Common myeloid progenitor, CD34-positive (primary cell): ENCODE measurements around the gene TXNDC8.

Source experiments
- CTCF ChIA-PET: fragments of 350-600 bp; sonication (Branson Sonifier 250); formaldehyde crosslinking; loops from one replicate; lab custom pipeline; 2021; ENCODE audit warnings: antibody characterized with exemption; lab: Charles Lee
- POLR2A ChIA-PET: fragments of 350-600 bp; sonication (Branson Sonifier 250); formaldehyde crosslinking; loops from one replicate; lab custom pipeline; 2021; ENCODE audit warnings: antibody characterized with exemption; lab: Charles Lee
- DNase-seq, 3 donors: peaks; one replicate each; pipeline versions ENCODE4 v3.0.0 to v3.0.0-alpha.2; 2013
- H3K27ac ChIP-seq, 2 experiments: 1 replicate in 1 of 2; 2 replicates in 1 of 2; pipeline ENCODE4 v1.7.0; 2013; ENCODE audit warnings: inconsistent platforms in 2 of 2, low read length in 2 of 2, mild to moderate bottlenecking in 2 of 2, low read depth in 1 of 2, moderate library complexity in 1 of 2; ENCODE audit not compliant: severe bottlenecking in 2 of 2, insufficient read depth in 1 of 2, poor library complexity in 1 of 2
- H3K27me3 ChIP-seq, 5 experiments: replicated peaks in 2 of 5; 1 replicate in 3 of 5; 2 replicates in 2 of 5; pipeline versions ENCODE4 v1.6.1 to v1.7.0; 2013; ENCODE audit warnings: low read length in 4 of 5, mild to moderate bottlenecking in 2 of 5, moderate library complexity in 2 of 5, inconsistent platforms in 1 of 5; ENCODE audit not compliant: insufficient read depth in 5 of 5, control insufficient read depth in 4 of 5
- H3K36me3 ChIP-seq, 4 experiments: 1 replicate in 2 of 4; 2 replicates in 2 of 4; pipeline versions ENCODE4 v1.6.1 to v1.7.0; 2013; ENCODE audit warnings: low read length in 3 of 4, control low read depth in 1 of 4, mild to moderate bottlenecking in 1 of 4; ENCODE audit not compliant: control insufficient read depth in 4 of 4, insufficient read depth in 4 of 4
- H3K4me1 ChIP-seq, 4 experiments: 1 replicate in 3 of 4; 2 replicates in 1 of 4; pipeline versions ENCODE4 v1.6.1 to v1.7.1; 2013; ENCODE audit warnings: low read length in 3 of 4, mild to moderate bottlenecking in 3 of 4, control low read depth in 1 of 4, inconsistent platforms in 1 of 4, moderate library complexity in 1 of 4; ENCODE audit not compliant: control insufficient read depth in 4 of 4, insufficient read depth in 4 of 4; ENCODE audit errors: control extremely low read depth in 1 of 4
- H3K4me3 ChIP-seq, 7 experiments: 1 replicate in 4 of 7; 2 replicates in 3 of 7; pipeline versions ENCODE4 v1.5.1 to v1.7.0; 2013; ENCODE audit warnings: mild to moderate bottlenecking in 7 of 7, low read length in 6 of 7, moderate library complexity in 6 of 7, inconsistent platforms in 2 of 7, low read depth in 2 of 7, control low read depth in 1 of 7; ENCODE audit not compliant: insufficient read depth in 4 of 7, control insufficient read depth in 1 of 7; ENCODE audit errors: extremely low read depth in 1 of 7
- H3K9me3 ChIP-seq, 5 experiments: 1 replicate in 4 of 5; 2 replicates in 1 of 5; pipeline versions ENCODE4 v1.6.1 to v1.7.1; 2013; ENCODE audit warnings: low read length in 4 of 5, mild to moderate bottlenecking in 2 of 5, inconsistent platforms in 1 of 5, low read depth in 1 of 5, moderate library complexity in 1 of 5; ENCODE audit not compliant: control insufficient read depth in 4 of 5, insufficient read depth in 2 of 5; ENCODE audit errors: control extremely low read depth in 1 of 5
- WGBS: methylation state at CpG from one replicate; pipeline ENCODE4 v1.1.5; 2013; ENCODE audit not compliant: insufficient coverage; 5-methylcytosine and 5-hydroxymethylcytosine counted together

TXNDC8 gene

GRCh38 chr9:110283751-110284150 is 53.9 kb downstream of the TXNDC8 start:
- Histone ChIP-seq H3K4me1 (peaks cover 0 to 3% (median 0%) of the 10 kb centered on the region in 4 experiments), H3K27me3 (no peaks in the 10 kb centered on the region), H3K36me3 (no peaks in the 10 kb centered on the region), H3K27ac (no peak overlapping the region), H3K9me3 (no peaks in the 10 kb centered on the region), H3K4me3 (no peak overlapping the region)
- POLR2A ChIA-PET = no interaction called here
- WGBS = 60% methylated on average over 1 of the region's 1 CpG
- CTCF ChIA-PET = no interaction called here
- DNase-seq = no peak

- Histone ChIP-seq H3K27ac (no peak overlapping the region), H3K4me1 (peaks cover 0 to 3% (median 0%) of the 10 kb centered on the region in 4 experiments), H3K9me3 (no peaks in the 10 kb centered on the region), H3K36me3 (no peaks in the 10 kb centered on the region), H3K4me3 (no peak overlapping the region), H3K27me3 (no peaks in the 10 kb centered on the region)
- ChIA-PET CTCF (interaction anchor here (1.6 kb wide), 1 partner anchor 25 kb away, joined by 4 read pairs; no protein-coding TSS in a partner anchor), POLR2A (interaction anchor here (1.2 kb wide), 1 partner anchor 12 kb away, joined by 3 read pairs; no protein-coding TSS in a partner anchor)
- no peak for DNase-seq
- WGBS = 100% methylated on average over 2 of the region's 6 CpGs
These were observed 55.0 kb downstream of the TXNDC8 start for GRCh38 chr9:110282739-110283081.

DNA sequence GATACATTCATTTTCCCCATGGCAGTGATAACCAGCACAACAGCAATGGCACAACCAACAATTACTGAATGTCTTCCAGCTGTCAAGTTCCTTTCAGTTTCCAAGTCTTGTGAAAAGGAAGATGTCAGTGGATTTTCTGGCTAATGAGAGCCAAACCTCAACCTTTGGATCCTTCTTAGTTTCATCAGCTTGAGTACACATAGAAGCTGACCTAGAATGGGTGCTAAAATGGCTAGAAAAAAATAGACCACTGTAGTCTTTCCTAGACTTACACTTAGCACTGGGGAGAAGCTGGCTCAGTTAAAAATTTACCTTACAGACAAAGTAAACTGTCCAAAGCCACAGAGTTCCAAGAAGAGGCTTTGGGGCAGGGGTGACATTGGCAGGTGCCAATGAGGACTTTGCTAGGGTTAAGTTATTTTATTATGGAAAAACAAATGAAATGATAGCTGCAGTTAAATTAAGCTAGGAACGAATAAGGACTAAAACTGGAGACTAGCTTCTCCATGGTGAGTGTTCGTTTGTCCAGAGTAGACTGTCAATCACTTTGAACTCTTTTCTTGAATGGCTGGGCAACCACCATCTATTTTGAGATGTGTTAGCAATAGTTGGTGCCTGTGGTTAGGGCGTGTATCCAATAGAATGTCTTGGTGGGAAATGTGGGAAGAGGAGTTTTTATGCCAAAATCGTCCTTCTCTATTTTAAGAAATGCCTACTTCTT is 55.5 kb downstream of the TXNDC8 start:
- Histone ChIP-seq H3K36me3 (no peaks in the 10 kb centered on the region), H3K27ac (no peak overlapping the region), H3K27me3 (no peaks in the 10 kb centered on the region), H3K9me3 (no peaks in the 10 kb centered on the region), H3K4me3 (no peak overlapping the region), H3K4me1 (peaks cover 0 to 3% (median 0%) of the 10 kb centered on the region in 4 experiments)
- ChIA-PET CTCF (interaction anchor here (1.6 kb wide), 1 partner anchor 24 kb away, joined by 4 read pairs; no protein-coding TSS in a partner anchor), POLR2A (interaction anchor here (0.5 to 1.2 kb wide), 2 partner anchors 13 to 18 kb away, joined by 3 read pairs; no protein-coding TSS in a partner anchor)
- 64% methylated on average over 2 of the region's 4 CpGs for WGBS
- DNase-seq = no peak

DNA sequence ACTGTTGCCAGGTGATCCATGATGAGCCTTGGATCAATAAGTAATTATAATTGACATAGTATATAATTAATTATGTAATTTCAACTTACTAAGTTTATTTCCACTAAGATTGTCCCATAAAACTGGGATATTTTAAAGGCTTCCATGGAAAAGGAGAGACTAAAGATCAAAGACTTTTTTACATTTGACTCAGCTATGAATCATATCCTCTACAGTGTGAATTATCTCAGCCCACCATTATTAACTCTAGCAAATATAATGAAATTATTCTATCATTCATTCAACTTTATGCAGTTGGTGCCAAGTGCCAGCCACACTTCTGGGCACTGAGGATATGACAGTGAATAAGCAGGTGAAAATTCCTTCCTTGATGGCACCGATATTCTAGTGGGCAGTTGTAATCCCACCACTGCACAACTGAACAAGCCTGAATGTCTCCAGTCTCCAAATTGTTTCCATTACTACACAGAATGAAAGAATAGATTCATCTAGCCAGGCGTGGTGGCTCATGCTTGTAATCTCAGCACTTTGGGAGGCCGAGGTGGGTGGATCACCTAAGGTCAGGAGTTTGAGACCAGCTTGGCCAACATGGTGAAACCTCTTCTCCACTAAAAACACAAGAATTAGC is 59.5 kb downstream of the TXNDC8 start:
- no peaks in the 10 kb centered on the region for H3K36me3 ChIP-seq
- H3K27ac ChIP-seq = no peak overlapping the region
- POLR2A ChIA-PET = no interaction called here
- no peaks in the 10 kb centered on the region for H3K27me3 ChIP-seq
- no peaks in the 10 kb centered on the region for H3K9me3 ChIP-seq
- peaks cover 5 to 16% (median 6%) of the 10 kb centered on the region in 4 experiments for H3K4me1 ChIP-seq
- WGBS = 100% methylated on average over 3 of the region's 3 CpGs
- no peak for DNase-seq
- no peak overlapping the region for H3K4me3 ChIP-seq
- CTCF ChIA-PET = interaction anchor here (0.5 to 1.3 kb wide), 2 partner anchors 79 to 1340 kb away, joined by 3 read pairs; no protein-coding TSS in a partner anchor

DNA sequence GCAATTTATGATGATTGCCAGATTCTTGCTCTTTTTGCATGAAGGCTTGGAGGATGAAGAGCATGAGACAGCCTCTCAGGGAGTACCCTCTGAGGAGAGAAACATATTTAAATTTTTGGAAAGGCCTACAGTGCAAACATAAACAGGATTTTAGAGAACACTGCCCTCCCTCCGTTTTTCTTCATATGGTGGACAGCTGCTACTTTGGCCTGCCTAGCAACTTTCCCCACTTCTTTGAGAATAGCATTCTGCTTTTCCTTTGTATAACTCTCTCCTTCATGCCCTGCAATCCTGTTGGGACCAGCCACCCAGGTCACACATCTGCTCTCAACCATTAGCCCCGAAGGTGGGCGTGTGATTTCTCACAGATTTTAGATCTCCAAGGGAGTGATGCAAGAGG is 60.9 kb downstream of the TXNDC8 start:
- Histone ChIP-seq H3K36me3 (no peaks in the 10 kb centered on the region), H3K27me3 (no peaks in the 10 kb centered on the region), H3K4me1 (peaks cover 2 to 16% (median 6%) of the 10 kb centered on the region in 4 experiments), H3K27ac (no peak overlapping the region), H3K4me3 (no peak overlapping the region), H3K9me3 (no peaks in the 10 kb centered on the region)
- ChIA-PET CTCF (interaction anchor here (1.0 to 1.1 kb wide), 2 partner anchors 19 to 38 kb away, joined by 4 read pairs; no protein-coding TSS in a partner anchor), POLR2A (no interaction called here)
- WGBS = 100% methylated on average over 3 of the region's 3 CpGs
- no peak for DNase-seq

GRCh38 chr9:110270211-110270995 is 67.3 kb downstream of the TXNDC8 start:
- ChIA-PET POLR2A (interaction anchor here (1.0 kb wide), 1 partner anchor 14 kb away, joined by 3 read pairs; no protein-coding TSS in a partner anchor), CTCF (no interaction called here)
- no peaks in the 10 kb centered on the region for H3K36me3 ChIP-seq
- no peak overlapping the region for H3K27ac ChIP-seq
- no peak overlapping the region for H3K4me3 ChIP-seq
- H3K9me3 ChIP-seq = no peaks in the 10 kb centered on the region
- no peak for DNase-seq
- H3K27me3 ChIP-seq = no peaks in the 10 kb centered on the region
- peaks cover 2 to 16% (median 6%) of the 10 kb centered on the region in 4 experiments for H3K4me1 ChIP-seq
- 100% methylated on average over 2 of the region's 3 CpGs for WGBS
